HG03280 (cell line): ENCODE results near the gene BCKDHA.
"Not testable (repeated sequence)": the region's sequence is repeated elsewhere in the genome, so short reads cannot be mapped to it uniquely, and the experiment has no call there.

Source experiments
- ATAC-seq: cut with Tn5 transposase; IDR thresholded peaks from one replicate; pipeline ENCODE4 v1.9.1; 2021; ENCODE audit warnings: mild to moderate bottlenecking, moderate library complexity; ENCODE audit not compliant: unreplicated experiment

Gene BCKDHA

GRCh38 chr19:41424335-41425173, 26.9 kb downstream of the BCKDHA start:
- no peak for ATAC-seq

- ATAC-seq, result no peak
Measured at GRCh38 chr19:41425174-41426115, 27.8 kb downstream of the BCKDHA start.

- no peak for ATAC-seq
Measured at GRCh38 chr19:41426116-41426841, 28.7 kb downstream of the BCKDHA start.

- no peak for ATAC-seq
Measured at GRCh38 chr19:41426952-41427646, 29.5 kb downstream of the BCKDHA start, which contains the start of gene B3GNT8. B3GNT8 (minus strand) TSS chr19:41427374; CDS start chr19:41426778, 596 bp downstream.

- ATAC-seq, result no peak
Measured at GRCh38 chr19:41427647-41428480, 30.2 kb downstream of the BCKDHA start.

- ATAC-seq, result no peak
Measured at GRCh38 chr19:41428481-41428859, 30.9 kb downstream of the BCKDHA start.

- ATAC-seq, result no peak
Measured at GRCh38 chr19:41430922-41431321, 33.3 kb downstream of the BCKDHA start.

GRCh38 chr19:41431426-41432386, 34.1 kb downstream of the BCKDHA start:
- no peak for ATAC-seq

- no peak for ATAC-seq
Measured at GRCh38 chr19:41433171-41433570, 35.6 kb downstream of the BCKDHA start.

GRCh38 chr19:41434450-41434849, 36.8 kb downstream of the BCKDHA start:
- no peak for ATAC-seq

- ATAC-seq, result not testable (repeated sequence)
Measured at GRCh38 chr19:41435376-41435775, 37.8 kb downstream of the BCKDHA start.

GRCh38 chr19:41435936-41436673, 38.5 kb downstream of the BCKDHA start:
- no peak for ATAC-seq

GRCh38 chr19:41436674-41436951, 39.0 kb downstream of the BCKDHA start:
- ATAC-seq, result no peak

GRCh38 chr19:41437944-41438574, 40.4 kb downstream of the BCKDHA start:
- ATAC-seq, result no peak

GRCh38 chr19:41439441-41440222, 42.0 kb downstream of the BCKDHA start, which contains the start of gene DMAC2:
DMAC2 (minus strand) TSS chr19:41439912; CDS start chr19:41439899, 13 bp downstream.
- ATAC-seq, result peak; percentile 86

- ATAC-seq, result no peak
Measured at GRCh38 chr19:41441321-41441945, 43.8 kb downstream of the BCKDHA start.
